GM23338 (cell line): ENCODE results near the gene CRIP3.

Source experiments
- CTCF ChIP-seq, 2 experiments: fragments of 200-600 bp in 1 of 2; sonication (generic) in 1 of 2; conservative IDR thresholded peaks; 2 replicates each; pipeline versions ENCODE4 v1.5.1 to v1.6.1; 2016 to 2017; ENCODE audit warnings: antibody characterized with exemption in 2 of 2, low read depth in 2 of 2, mild to moderate bottlenecking in 2 of 2, moderate library complexity in 1 of 2
- EZH2 ChIP-seq: fragments of 200-600 bp; sonication (generic); IDR thresholded peaks from one replicate; pipeline ENCODE4 v1.8.0; 2017; ENCODE audit warnings: antibody characterized with exemption, mild to moderate bottlenecking, low read depth; ENCODE audit not compliant: unreplicated experiment
- JUNB ChIP-seq: IDR thresholded peaks from one replicate; pipeline ENCODE4 v1.6.1; 2016; ENCODE audit warnings: antibody characterized with exemption; ENCODE audit not compliant: unreplicated experiment
- NANOG ChIP-seq: IDR thresholded peaks from 2 replicates; pipeline ENCODE4 v1.6.1; 2016; ENCODE audit warnings: antibody characterized with exemption, borderline replicate concordance
- POLR2AphosphoS5 ChIP-seq: IDR thresholded peaks from 2 replicates; pipeline ENCODE4 v1.6.1; 2016; ENCODE audit warnings: antibody characterized with exemption, low read depth

- no peak for TF ChIP-seq POLR2AphosphoS5
- TF ChIP-seq CTCF (conservative IDR thresholded peaks at IDR 0.05; ENCODE audit: low read depth in 2 of 2), result peak; percentile 72 to 98
- no peak for TF ChIP-seq JUNB
- TF ChIP-seq NANOG, result no peak
- TF ChIP-seq EZH2, result no peak
Measured at GRCh38 chr6:43263314-43264178, 45.1 kb downstream of the CRIP3 start.
